Stimulated activated CD8-positive, alpha-beta memory T cell treated with anti-CD3 and anti-CD28 coated beads, Interleukin-2, amount 100 ng/mL, for 1 hour (primary cell): ENCODE measurements around the gene OXLD1.

ENCODE experiments used
- DNase-seq, 2 donors: peaks; one replicate each; pipeline ENCODE4 v3.0.0-alpha.2; 2020; ENCODE audit warnings: low read depth in 2 of 2

The OXLD1 gene

DNA sequence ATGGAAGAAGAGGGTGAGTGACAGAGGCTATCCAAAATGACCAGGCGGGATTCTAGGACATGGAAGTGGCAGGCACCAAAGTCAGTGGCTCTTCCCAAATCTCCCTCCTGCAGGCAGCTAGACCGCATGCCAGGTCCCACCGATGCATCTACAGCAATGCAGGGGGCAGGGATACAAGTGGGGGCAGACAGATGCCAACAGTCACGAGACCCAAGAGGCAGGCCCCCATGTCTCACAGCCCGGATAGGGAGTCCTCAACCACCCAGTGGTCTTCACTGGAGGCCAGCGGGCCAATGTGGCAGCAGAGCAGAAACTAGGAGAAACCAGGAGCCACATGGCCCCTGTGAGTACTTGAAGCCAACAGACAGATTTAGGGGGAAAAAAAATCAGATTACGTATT, 49.5 kb downstream of the OXLD1 start:
- DNase-seq = no peak

DNA sequence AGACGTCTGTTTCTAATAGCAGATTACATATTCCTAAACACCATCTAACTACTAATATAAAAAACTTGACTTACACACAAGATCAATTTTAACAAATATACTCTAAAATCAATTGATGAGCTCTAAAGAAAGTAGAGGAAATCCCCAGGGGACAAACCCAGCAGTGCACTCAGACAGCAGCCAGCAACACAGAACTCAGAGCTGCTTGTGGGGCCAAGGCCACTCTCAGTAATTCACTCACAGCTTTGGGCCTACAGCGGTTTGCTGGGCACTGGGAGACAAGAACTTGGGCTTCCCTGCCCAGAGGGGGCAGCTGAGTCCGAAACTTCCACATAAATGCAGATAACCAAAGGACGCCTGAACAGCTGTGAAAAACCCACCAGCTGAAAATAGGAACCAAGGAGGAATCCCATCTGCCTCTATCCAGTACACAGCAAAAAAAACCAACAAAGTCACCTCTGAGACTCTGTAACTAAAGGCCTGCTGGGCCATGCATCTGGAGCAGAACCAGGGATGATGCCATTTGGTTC, 50.9 kb downstream of the OXLD1 start:
- no peak for DNase-seq
